Neuronal stem cell (in vitro differentiated cells): Measurements from ENCODE around the gene PTAR1.
"Not testable (repeated sequence)": the region's sequence is repeated elsewhere in the genome, so short reads cannot be mapped to it uniquely, and the experiment has no call there.

Experiments used
- DNase-seq: peaks from one replicate; pipeline ENCODE4 v3.0.0-alpha.2; 2013; ENCODE audit warnings: low spot score
- H2AFZ ChIP-seq: one replicate; pipeline ENCODE4 v1.6.1; 2013; ENCODE audit warnings: mild to moderate bottlenecking, low read length, inconsistent platforms
- H2AK5ac ChIP-seq: 2 replicates; pipeline ENCODE4 v1.6.1; 2013; ENCODE audit warnings: low read depth, mild to moderate bottlenecking, inconsistent platforms, low read length, moderate library complexity, mixed read lengths
- H2BK120ac ChIP-seq: 2 replicates; pipeline ENCODE4 v1.6.1; 2013; ENCODE audit warnings: low read depth, mild to moderate bottlenecking, inconsistent platforms, low read length, moderate library complexity, mixed read lengths
- H2BK12ac ChIP-seq: one replicate; pipeline ENCODE4 v1.6.1; 2013; ENCODE audit warnings: low read length, inconsistent platforms
- H2BK15ac ChIP-seq: 2 replicates; pipeline ENCODE4 v1.6.1; 2013; ENCODE audit warnings: mild to moderate bottlenecking, low read length, inconsistent platforms, mixed read lengths
- H2BK5ac ChIP-seq: one replicate; pipeline ENCODE4 v1.6.1; 2013; ENCODE audit warnings: inconsistent platforms, mild to moderate bottlenecking, low read length, moderate library complexity
- H3K14ac ChIP-seq: one replicate; pipeline ENCODE4 v1.6.1; 2013; ENCODE audit warnings: low read length, inconsistent platforms
- H3K18ac ChIP-seq: 2 replicates; pipeline ENCODE4 v1.6.1; 2013; ENCODE audit warnings: low read length, inconsistent platforms
- H3K23ac ChIP-seq: 2 replicates; pipeline ENCODE4 v1.6.1; 2013; ENCODE audit warnings: low read depth, mild to moderate bottlenecking, mixed read lengths, low read length, inconsistent platforms; ENCODE audit not compliant: poor library complexity
- H3K27ac ChIP-seq: replicated peaks from 3 replicates; pipeline ENCODE4 v1.5.1; 2013; ENCODE audit warnings: low read length, inconsistent platforms
- H3K27me3 ChIP-seq, 3 experiments: 2 replicates each; pipeline ENCODE4 v1.6.1; 2013; ENCODE audit warnings: low read length in 3 of 3, mild to moderate bottlenecking in 2 of 3, inconsistent platforms in 1 of 3, low read depth in 1 of 3, mixed read lengths in 1 of 3, moderate library complexity in 1 of 3; ENCODE audit not compliant: control insufficient read depth in 3 of 3, insufficient read depth in 3 of 3
- H3K36me3 ChIP-seq, 2 donors: replicated peaks in 1 of 2; 2 replicates each; pipeline ENCODE4 v1.6.1; 2013; ENCODE audit warnings: low read length in 2 of 2; ENCODE audit not compliant: control insufficient read depth in 2 of 2, insufficient read depth in 2 of 2
- H3K4ac ChIP-seq: 2 replicates; pipeline ENCODE4 v1.6.1; 2013; ENCODE audit warnings: inconsistent platforms, mild to moderate bottlenecking, low read length, moderate library complexity
- H3K4me1 ChIP-seq, 2 donors: 1 replicate in 1 of 2; 2 replicates in 1 of 2; pipeline ENCODE4 v1.6.1; 2013; ENCODE audit warnings: low read length in 2 of 2, low read depth in 1 of 2; ENCODE audit not compliant: control insufficient read depth in 2 of 2, insufficient read depth in 1 of 2
- H3K4me2 ChIP-seq: one replicate; pipeline ENCODE4 v1.6.1; 2013; ENCODE audit warnings: mild to moderate bottlenecking, low read length, inconsistent platforms; ENCODE audit not compliant: insufficient read depth, poor library complexity, severe bottlenecking
- H3K4me3 ChIP-seq, 2 donors: 2 replicates each; pipeline ENCODE4 v1.5.1; 2013; ENCODE audit warnings: low read length in 2 of 2, mild to moderate bottlenecking in 2 of 2, inconsistent platforms in 1 of 2, moderate library complexity in 1 of 2
- H3K79me1 ChIP-seq: one replicate; pipeline ENCODE4 v1.6.1; 2013; ENCODE audit warnings: low read depth, mild to moderate bottlenecking, inconsistent platforms, low read length, moderate library complexity
- H3K9ac ChIP-seq: one replicate; pipeline ENCODE4 v1.6.1; 2013; ENCODE audit warnings: mild to moderate bottlenecking, low read depth, low read length, inconsistent platforms; ENCODE audit not compliant: poor library complexity
- H3K9me3 ChIP-seq, 2 donors: replicated peaks in 1 of 2; 2 replicates each; pipeline versions ENCODE3 to v1.6.1; 2013; ENCODE audit warnings: low read length in 2 of 2, mild to moderate bottlenecking in 2 of 2, inconsistent platforms in 1 of 2, low read depth in 1 of 2, mixed read lengths in 1 of 2, moderate library complexity in 1 of 2; ENCODE audit not compliant: control insufficient read depth in 2 of 2, insufficient read depth in 1 of 2
- H4K8ac ChIP-seq: one replicate; pipeline ENCODE4 v1.6.1; 2013; ENCODE audit warnings: low read depth, mild to moderate bottlenecking, inconsistent platforms, low read length, moderate library complexity
- H4K91ac ChIP-seq: one replicate; pipeline ENCODE4 v1.6.1; 2013; ENCODE audit warnings: low read length, low read depth, mild to moderate bottlenecking, inconsistent platforms; ENCODE audit not compliant: poor library complexity
- WGBS, 2 donors: extraction: QIAGEN DNeasy Blood & Tissue Kit; methylation state at CpG; one replicate each; pipeline ENCODE4 v1.1.7; 2013; ENCODE audit warnings: missing lambda C conversion rate in 2 of 2, mixed read lengths in 1 of 2; ENCODE audit not compliant: insufficient read length in 2 of 2, insufficient replicate concordance in 1 of 2; ENCODE audit errors: extremely low coverage in 2 of 2; 5-methylcytosine and 5-hydroxymethylcytosine counted together

PTAR1 gene

DNA sequence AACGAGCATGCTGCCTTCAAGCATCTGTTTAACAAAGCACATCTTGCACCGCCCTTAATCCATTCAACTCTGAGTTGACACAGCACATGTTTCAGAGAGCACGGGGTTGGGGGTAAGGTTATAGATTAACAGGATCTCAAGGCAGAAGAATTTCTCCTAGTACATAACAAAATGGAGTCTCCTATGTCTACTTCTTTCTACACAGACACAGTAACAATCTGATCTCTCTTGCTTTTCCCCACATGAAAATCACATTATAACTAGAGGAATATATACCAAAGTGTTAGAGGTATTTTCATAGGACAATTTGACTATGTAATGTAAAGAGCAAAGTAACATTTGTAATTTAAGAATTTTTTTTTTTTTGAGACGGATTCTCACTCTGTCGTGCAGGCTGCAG is 4.1 kb upstream of the PTAR1 start:
- not testable (repeated sequence) for H3K27me3 ChIP-seq, H4K91ac ChIP-seq, H3K79me1 ChIP-seq, H3K4me1 ChIP-seq, H3K14ac ChIP-seq, H2BK5ac ChIP-seq, H3K4me3 ChIP-seq, H3K4me2 ChIP-seq, DNase-seq, H4K8ac ChIP-seq, H2BK12ac ChIP-seq, H2BK15ac ChIP-seq, H3K4ac ChIP-seq, H2AK5ac ChIP-seq, H3K9me3 ChIP-seq, H3K23ac ChIP-seq, H2BK120ac ChIP-seq, H3K36me3 ChIP-seq, H3K9ac ChIP-seq
- H3K27ac ChIP-seq, result peak overlapping the region; percentile 83
- H3K18ac ChIP-seq, result peak overlapping the region; percentile 64
- H2AFZ ChIP-seq, result peak overlapping the region; percentile 74
- WGBS, 2 donors, result no CpG with 5 or more reads among the region's 5 CpGs

- Histone ChIP-seq H3K27ac (no peak overlapping the region), H2AK5ac (no peak overlapping the region)
Observed at GRCh38 chr9:69762527-69762926, 2.7 kb upstream of the PTAR1 start.

DNA sequence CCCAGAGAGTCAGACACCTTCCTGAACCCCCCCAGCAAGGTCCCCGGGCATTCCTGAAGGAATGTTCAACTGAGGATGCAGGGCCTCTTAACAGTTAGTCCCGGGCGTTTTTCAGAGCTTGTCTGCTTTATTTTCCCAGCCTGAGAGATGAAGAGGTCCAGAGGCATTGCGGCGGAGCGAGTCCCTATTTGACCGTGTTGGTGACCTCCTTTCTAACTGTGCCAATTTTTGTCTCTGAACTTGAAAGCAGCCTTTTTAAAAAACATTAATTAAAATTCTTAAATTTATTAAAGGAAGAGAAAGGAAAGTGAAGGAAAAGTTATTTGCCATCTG is 433 bp upstream of the PTAR1 start:
- Histone ChIP-seq H4K91ac (no peak overlapping the region), H3K9me3 (peaks cover 0 to 3% of the 10 kb centered on the region in 2 donors), H3K9ac (no peak overlapping the region), H3K4me3 (peak overlapping the region; percentile 70 to 78), H2AK5ac (no peak overlapping the region), H3K27me3 (no peaks in the 10 kb centered on the region), H3K79me1 (peaks cover 1% of the 10 kb centered on the region), H2BK15ac (no peak overlapping the region), H2BK12ac (no peak overlapping the region), H3K14ac (no peak overlapping the region), H3K4me2 (peak overlapping the region; percentile 41), H2AFZ (peak overlapping the region; percentile 96), H3K23ac (no peak overlapping the region), H4K8ac (no peak overlapping the region), H3K4ac (no peak overlapping the region), H3K18ac (no peak overlapping the region), H3K27ac (peak overlapping the region; percentile 94), H2BK120ac (no peak overlapping the region), H2BK5ac (no peak overlapping the region), H3K4me1 (peaks cover 2 to 3% of the 10 kb centered on the region in 2 donors), H3K36me3 (peaks cover 0 to 16% of the 10 kb centered on the region in 2 donors)
- no CpG with 5 or more reads among the region's 7 CpGs for WGBS, 2 donors
- DNase-seq, result no peak

More at GRCh38 chr9:69762527-69762926, 2.7 kb upstream of the PTAR1 start:
- no peak overlapping the region for H4K8ac ChIP-seq
- H3K27me3 ChIP-seq, result no peaks in the 10 kb centered on the region
- no peak overlapping the region for H2BK120ac ChIP-seq
- H3K18ac ChIP-seq, result no peak overlapping the region
- no peak overlapping the region for H3K4me3 ChIP-seq
- no peak overlapping the region for H3K4me2 ChIP-seq
- no peak overlapping the region for H2BK15ac ChIP-seq
- H4K91ac ChIP-seq, result no peak overlapping the region
- H2AFZ ChIP-seq, result peak overlapping the region; percentile 20
- H3K14ac ChIP-seq, result no peak overlapping the region
- peaks cover 1% of the 10 kb centered on the region for H3K79me1 ChIP-seq
- H3K9ac ChIP-seq, result no peak overlapping the region
- H3K36me3 ChIP-seq, result peaks cover 0 to 4% of the 10 kb centered on the region in 2 donors
- DNase-seq, result no peak
- WGBS, 2 donors, result no CpG with 5 or more reads among the region's 1 CpG
- no peak overlapping the region for H3K23ac ChIP-seq
- peaks cover 2 to 3% of the 10 kb centered on the region in 2 donors for H3K4me1 ChIP-seq
- no peak overlapping the region for H2BK12ac ChIP-seq
- H2BK5ac ChIP-seq, result no peak overlapping the region
- peaks cover 0 to 3% of the 10 kb centered on the region in 2 donors for H3K9me3 ChIP-seq
- H3K4ac ChIP-seq, result no peak overlapping the region

- H2BK15ac ChIP-seq, result no peak overlapping the region
- no peak overlapping the region for H4K8ac ChIP-seq
- no peak overlapping the region for H4K91ac ChIP-seq
- no peak overlapping the region for H3K14ac ChIP-seq
- peak overlapping the region; percentile 70 to 93 for H3K4me3 ChIP-seq
- no peak overlapping the region for H2BK12ac ChIP-seq
- H3K9me3 ChIP-seq, result peaks cover 0 to 3% of the 10 kb centered on the region in 2 donors
- H3K79me1 ChIP-seq, result peaks cover 1% of the 10 kb centered on the region
- H3K23ac ChIP-seq, result no peak overlapping the region
- peaks cover 0 to 22% of the 10 kb centered on the region in 2 donors for H3K36me3 ChIP-seq
- H2BK5ac ChIP-seq, result peak overlapping the region; percentile 91
- peak overlapping the region; percentile 96 for H2AFZ ChIP-seq
- H3K27ac ChIP-seq, result peak overlapping the region; percentile 94
- WGBS, 2 donors, result no CpG with 5 or more reads among the region's 5 CpGs
- no peaks in the 10 kb centered on the region for H3K27me3 ChIP-seq
- peak overlapping the region; percentile 67 for H3K4me2 ChIP-seq
- DNase-seq, result peak; percentile 12
- peaks cover 2% of the 10 kb centered on the region in 2 donors for H3K4me1 ChIP-seq
- H3K18ac ChIP-seq, result peak overlapping the region; percentile 98
- H2BK120ac ChIP-seq, result no peak overlapping the region
- no peak overlapping the region for H2AK5ac ChIP-seq
- peak overlapping the region; percentile 78 for H3K9ac ChIP-seq
- H3K4ac ChIP-seq, result no peak overlapping the region
Observed at GRCh38 chr9:69759021-69759420, 790 bp downstream of the PTAR1 start.
